K562 (cell line): ENCODE data around the gene SLC12A3. TPM values are rescaled to one million over a fixed set of nuclear protein-coding genes. Genes with fewer than 3 reads are reported as not detected.
A peak's percentile ranks its signal among the peaks of the same experiment; 100 is the strongest.

Source experiments
- CTCFL ChIP-seq: IDR thresholded peaks from 2 replicates; pipeline ENCODE4 v1.6.1; 2011; ENCODE audit warnings: borderline replicate concordance, low read depth, mild to moderate bottlenecking, moderate library complexity, low read length; ENCODE audit not compliant: insufficient read depth, poor library complexity, severe bottlenecking
- DDX20 ChIP-seq: fragments of 450-650 bp; IDR thresholded peaks from 2 replicates; pipeline ENCODE4 v1.6.1; 2016; ENCODE audit warnings: missing genetic modification characterization, low read depth, mild to moderate bottlenecking, missing compliant biosample characterization, moderate library complexity
- EHMT2 ChIP-seq: fragments of 450-650 bp; IDR thresholded peaks from 2 replicates; pipeline ENCODE4 v1.6.1; 2018; ENCODE audit warnings: antibody characterized with exemption
- HOXB6 ChIP-seq: fragments of 250-450 bp; sonication (Bioruptor Pico); IDR thresholded peaks from 2 replicates; pipeline ENCODE4 v1.5.1; 2022; ENCODE audit warnings: mild to moderate bottlenecking, borderline replicate concordance
- MBD1 ChIP-seq: fragments of 250-450 bp; sonication (Bioruptor Pico); IDR thresholded peaks from 2 replicates; pipeline ENCODE4 v1.8.0; 2022; ENCODE audit warnings: inconsistent platforms
- NFE2 ChIP-seq: IDR thresholded peaks from 2 replicates; pipeline ENCODE4 v1.6.1; 2014; ENCODE audit warnings: antibody characterized with exemption, low read depth
- NRF1 ChIP-seq, 2 experiments: fragments of 450-650 bp; IDR thresholded peaks in 1 of 2; conservative IDR thresholded peaks in 1 of 2; 2 replicates each; pipeline ENCODE4 v1.6.1; 2014; ENCODE audit warnings: mild to moderate bottlenecking in 2 of 2
- PBX2 ChIP-seq, 2 experiments: IDR thresholded peaks in 1 of 2; conservative IDR thresholded peaks in 1 of 2; 2 replicates each; pipeline ENCODE4 v1.6.1; 2016; ENCODE audit warnings: low read depth in 2 of 2, mild to moderate bottlenecking in 1 of 2, missing compliant biosample characterization in 1 of 2, missing genetic modification characterization in 1 of 2, moderate library complexity in 1 of 2
- RBFOX2 ChIP-seq: fragments of 200-400 bp; formaldehyde crosslinking; IDR thresholded peaks from 2 replicates; pipeline ENCODE4 v1.6.1; 2017; ENCODE audit warnings: low read depth, mild to moderate bottlenecking, low read length, moderate library complexity
- TCF15 ChIP-seq: fragments of 250-450 bp; sonication (Bioruptor Pico); IDR thresholded peaks from 2 replicates; pipeline ENCODE4 v1.8.0; 2022; ENCODE audit warnings: moderate library complexity, mild to moderate bottlenecking, inconsistent platforms
- ZC3H11A ChIP-seq: IDR thresholded peaks from 2 replicates; pipeline ENCODE4 v1.6.1; 2012; ENCODE audit warnings: low read depth, low read length, improper control_type of control experiment
- ZMIZ1 ChIP-seq, 2 experiments: fragments of 150-350 bp in 1 of 2; IDR thresholded peaks; 2 replicates each; pipeline ENCODE4 v1.6.1; 2012 to 2016; ENCODE audit warnings: low read depth in 2 of 2, low read length in 2 of 2, mild to moderate bottlenecking in 1 of 2, moderate library complexity in 1 of 2
- ZNF780A ChIP-seq: fragments of 250-450 bp; sonication (Bioruptor Pico); IDR thresholded peaks from 2 replicates; pipeline ENCODE4 v1.5.0; 2021; ENCODE audit warnings: mild to moderate bottlenecking
- ZSCAN32 ChIP-seq: fragments of 450-650 bp; formaldehyde crosslinking; IDR thresholded peaks from 2 replicates; pipeline ENCODE4 v1.4.0; 2020; ENCODE audit warnings: mild to moderate bottlenecking, moderate library complexity
- polyA plus RNA-seq, 8 experiments: library from polyadenylated mRNA; depleted of rRNA in 4 of 8; stranded (reverse) in 5 of 8; unstranded in 3 of 8; fragments of >200 nt; fragmentation: Nextera tagmentation in 2 of 8; fragmentation: Illumina TruSeq in 1 of 8; extraction: Ambion mirVana in 2 of 8; extraction: Trizol in 1 of 8; gene quantifications; 2 replicates each; pipeline versions ENCODE4 v1.2.1 to v1.2.3, GENCODE V29; 2011 to 2014; ENCODE audit warnings: inconsistent platforms in 1 of 8, missing spikeins in 1 of 8
- total RNA-seq, 7 experiments: library from RNA; depleted of rRNA in 6 of 7; stranded (reverse); fragments of >200 nt in 6 of 7; fragmentation: Illumina TruSeq in 2 of 7; extraction: Trizol in 2 of 7; gene quantifications; 2 replicates each; pipeline versions ENCODE4 v1.2.1 to v1.2.3, GENCODE V29; 2011 to 2021; ENCODE audit warnings: low replicate concordance in 1 of 7

The SLC12A3 gene
- total and polyA plus RNA-seq, 9 of the 15 experiments (the other 6 are each of a cell fraction or from before 2014, with no cell fraction given), result not detected

GRCh38 chr16:56964243-56965148 lies 99.5 kb downstream of the SLC12A3 start (continued):
- TF ChIP-seq CTCFL, result peak; percentile 79
- no peak for TF ChIP-seq HOXB6 (CRISPR knock-in tag)
- no peak for TF ChIP-seq RBFOX2
- no peak for TF ChIP-seq PBX2 (CRISPR knock-in tag; IDR thresholded peaks at IDR 0.05; ENCODE audit: low read depth)
- TF ChIP-seq PBX2 (tag; conservative IDR thresholded peaks at IDR 0.05; ENCODE audit: low read depth), result no peak
- TF ChIP-seq EHMT2, result no peak
- TF ChIP-seq ZSCAN32 (CRISPR knock-in tag), result no peak
- no peak for TF ChIP-seq ZC3H11A
- no peak for TF ChIP-seq DDX20 (tag)
- peak; percentile 35; the same call in 1 of the 2 replicates for TF ChIP-seq NFE2
- TF ChIP-seq ZMIZ1 (IDR thresholded peaks at IDR 0.05; ENCODE audit: low read depth in 2 of 2, low read length in 2 of 2), result no peak
- TF ChIP-seq NRF1 (conservative IDR thresholded peaks at IDR 0.05 in 1 of 2, IDR thresholded peaks at IDR 0.05 in 1 of 2), result peak; percentile 52 to 55; a peak in 3 of 4 replicates
- no peak for TF ChIP-seq MBD1 (CRISPR knock-in tag)
- TF ChIP-seq ZNF780A (CRISPR knock-in tag), result no peak
- no peak for TF ChIP-seq TCF15 (CRISPR knock-in tag)
